ENCODE data around the gene FABP3. TPM values are rescaled to one million over a fixed set of nuclear protein-coding genes. Genes with fewer than 3 reads are reported as not detected.

The FABP3 gene
- total and polyA plus RNA-seq, 2 of the 4 experiments (the other 2 are of a cell fraction): 4.8 to 8.6 TPM

Other genes starting within 250 kb of the FABP3 start
- gene NKAIN1, start 133.2 kb downstream of the FABP3 start, total RNA-seq (2012; rRNA removed): under 0.01 TPM in 2 replicates
- gene NKAIN1, start 133.2 kb downstream of the FABP3 start, polyA plus RNA-seq (2012; rRNA removed): 0.09 TPM in 1 of 2 replicates, not detected in the other
- 148 and 178 TPM in 2 replicates for gene SNRNP40, start 76.3 kb downstream of the FABP3 start, total RNA-seq (2012; rRNA removed)
- 52.3 and 53.1 TPM in 2 replicates for gene SNRNP40, start 76.3 kb downstream of the FABP3 start, polyA plus RNA-seq (2012; rRNA removed)
- 48.4 and 63.0 TPM in 2 replicates for gene ZCCHC17, start 76.0 kb downstream of the FABP3 start, total RNA-seq (2012; rRNA removed)
- 44.1 and 48.9 TPM in 2 replicates for gene ZCCHC17, start 76.0 kb downstream of the FABP3 start, polyA plus RNA-seq (2012; rRNA removed)
- 2.0 and 3.1 TPM in 2 replicates for gene SERINC2, start 40.1 kb upstream of the FABP3 start, total RNA-seq (2012; rRNA removed)
- 59.5 and 64.8 TPM in 2 replicates for gene SERINC2, start 40.1 kb upstream of the FABP3 start, polyA plus RNA-seq (2012; rRNA removed)
- 0.54 and 0.56 TPM in 2 replicates for gene TINAGL1, start 203.4 kb upstream of the FABP3 start, total RNA-seq (2012; rRNA removed)
- gene TINAGL1, start 203.4 kb upstream of the FABP3 start, polyA plus RNA-seq (2012; rRNA removed): 1.4 and 1.5 TPM in 2 replicates
- gene HCRTR1, start 244.6 kb upstream of the FABP3 start, total RNA-seq (2012; rRNA removed): not detected in 2 replicates
- gene HCRTR1, start 244.6 kb upstream of the FABP3 start, polyA plus RNA-seq (2012; rRNA removed): not detected in 2 replicates

Measured in IMR-90 (cell line).